IgD-negative memory B cell (primary cell): Measurements from ENCODE around the gene OR11A1. TPM values are rescaled to one million over a fixed set of nuclear protein-coding genes. Genes with fewer than 3 reads are reported as not detected.
"Not testable (repeated sequence)": the region's sequence is repeated elsewhere in the genome, so short reads cannot be mapped to it uniquely, and the experiment has no call there.

ENCODE experiments used
- H3K27ac Mint-ChIP-seq, 3 donors: one replicate each; pipeline ENCODE4 v1.8.0; 2020 to 2022; ENCODE audit warnings: mild to moderate bottlenecking in 3 of 3, mixed read lengths in 3 of 3, moderate library complexity in 1 of 3
- H3K27me3 Mint-ChIP-seq: one replicate; pipeline ENCODE4 v1.8.0; 2021; ENCODE audit warnings: mixed read lengths
- H3K36me3 Mint-ChIP-seq: one replicate; pipeline ENCODE4 v1.8.0; 2020; ENCODE audit warnings: mild to moderate bottlenecking, mixed read lengths
- H3K4me1 Mint-ChIP-seq, 3 donors: one replicate each; pipeline ENCODE4 v1.8.0; 2020 to 2022; ENCODE audit warnings: mixed read lengths in 3 of 3, mild to moderate bottlenecking in 1 of 3
- H3K4me3 Mint-ChIP-seq, 4 donors: one replicate each; pipeline ENCODE4 v1.8.0; 2020 to 2022; ENCODE audit warnings: mild to moderate bottlenecking in 4 of 4, mixed read lengths in 4 of 4, moderate library complexity in 3 of 4
- H3K9me3 Mint-ChIP-seq, 3 donors: one replicate each; pipeline ENCODE4 v1.8.0; 2020 to 2021; ENCODE audit warnings: mixed read lengths in 3 of 3, mild to moderate bottlenecking in 1 of 3
- polyA plus RNA-seq: library from polyadenylated mRNA; unstranded; fragments of 300-500 nt; fragmentation: Illumina TruSeq; gene quantifications from one replicate; pipeline ENCODE4 v1.2.3, GENCODE V29; 2021

Gene OR11A1
- polyA plus RNA-seq, 1 donor from 2014 or later: not detected

DNA sequence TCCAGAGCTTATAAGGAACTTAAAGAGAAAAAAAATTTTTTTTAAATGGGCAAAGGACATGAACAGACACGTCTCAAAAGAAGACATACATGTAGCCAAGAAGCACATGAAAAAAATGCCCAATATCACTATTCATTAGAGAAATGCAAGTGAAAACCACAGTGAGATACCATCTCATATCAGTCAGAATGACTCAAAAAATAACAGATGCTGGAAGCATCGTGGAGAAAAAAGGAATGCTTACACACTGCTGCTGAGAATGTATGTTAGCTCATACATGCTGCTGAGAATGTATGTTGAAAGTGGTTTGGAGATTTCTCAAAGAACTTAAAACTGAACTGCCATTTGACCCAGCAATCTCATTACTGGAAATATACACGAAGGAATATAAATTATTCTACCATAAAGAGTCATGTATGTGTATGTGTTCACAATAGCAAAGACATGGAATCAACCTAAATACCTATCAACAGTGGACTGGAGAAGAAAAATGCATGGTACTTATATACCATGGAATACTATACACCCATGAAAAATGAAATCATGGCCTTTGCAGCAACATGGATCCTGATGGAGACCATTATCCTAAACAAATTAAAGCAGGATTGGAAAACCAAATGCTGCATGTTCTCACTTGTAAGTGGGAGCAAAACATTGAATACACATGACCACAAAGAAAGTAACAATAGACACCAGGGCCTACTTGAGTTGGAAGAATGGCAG lies 5.2 kb downstream of the OR11A1 start:
- H3K9me3 Mint-ChIP-seq: peaks cover 0 to 3% (median 0%) of the 10 kb centered on the region in 3 donors
- H3K36me3 Mint-ChIP-seq: no peaks in the 10 kb centered on the region
- no peaks in the 10 kb centered on the region for H3K27me3 Mint-ChIP-seq
- H3K27ac Mint-ChIP-seq: no peak overlapping the region
- H3K4me3 Mint-ChIP-seq: no peak overlapping the region
- H3K4me1 Mint-ChIP-seq: no peaks in the 10 kb centered on the region

DNA sequence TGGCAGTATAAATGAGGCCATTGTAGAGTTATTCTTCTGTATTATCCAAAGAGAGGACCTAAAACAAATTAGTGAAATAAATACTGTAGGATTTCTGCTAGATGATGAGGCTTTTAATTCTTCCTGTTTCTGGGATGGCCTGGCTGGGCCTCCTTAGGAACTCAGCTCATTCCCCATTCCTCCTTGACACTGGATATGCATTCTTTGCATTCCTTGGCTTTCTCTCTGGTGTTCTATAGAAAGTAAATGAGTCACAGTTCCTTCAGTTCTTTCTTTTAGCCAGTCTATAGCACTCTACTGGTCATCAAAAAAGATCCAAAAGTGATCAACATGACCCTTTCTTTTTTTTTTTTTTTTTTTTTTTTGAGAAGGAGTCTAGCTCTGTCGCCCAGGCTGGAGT lies 9.2 kb downstream of the OR11A1 start:
- Mint-ChIP-seq H3K4me3 (no peak overlapping the region), H3K27ac (no peak overlapping the region), H3K36me3 (no peaks in the 10 kb centered on the region), H3K4me1 (no peaks in the 10 kb centered on the region), H3K27me3 (peaks cover 1% of the 10 kb centered on the region), H3K9me3 (peaks cover 0 to 8% (median 7%) of the 10 kb centered on the region in 3 donors)

DNA sequence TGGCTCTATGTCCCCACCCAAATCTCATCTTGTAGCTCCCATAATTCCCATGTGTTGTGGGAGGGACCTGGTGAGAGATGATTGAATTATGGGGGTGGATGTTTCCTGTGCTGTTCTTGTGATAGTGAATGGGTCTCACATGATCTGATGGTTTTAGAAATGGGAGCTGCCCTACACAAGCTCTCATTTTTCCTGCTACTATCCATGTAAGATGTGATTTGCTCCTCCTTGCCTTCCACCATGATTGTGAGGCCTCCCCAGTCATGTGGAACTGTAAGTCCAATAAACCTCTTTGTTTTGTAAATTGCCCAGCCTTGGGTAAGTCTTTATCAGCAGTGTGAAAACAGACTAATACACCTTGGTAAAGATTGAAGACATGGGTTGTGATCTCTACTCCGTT lies 12.8 kb downstream of the OR11A1 start:
- H3K4me3 Mint-ChIP-seq, H3K27ac Mint-ChIP-seq, H3K27me3 Mint-ChIP-seq, H3K36me3 Mint-ChIP-seq, H3K9me3 Mint-ChIP-seq, H3K4me1 Mint-ChIP-seq: not testable (repeated sequence)

DNA sequence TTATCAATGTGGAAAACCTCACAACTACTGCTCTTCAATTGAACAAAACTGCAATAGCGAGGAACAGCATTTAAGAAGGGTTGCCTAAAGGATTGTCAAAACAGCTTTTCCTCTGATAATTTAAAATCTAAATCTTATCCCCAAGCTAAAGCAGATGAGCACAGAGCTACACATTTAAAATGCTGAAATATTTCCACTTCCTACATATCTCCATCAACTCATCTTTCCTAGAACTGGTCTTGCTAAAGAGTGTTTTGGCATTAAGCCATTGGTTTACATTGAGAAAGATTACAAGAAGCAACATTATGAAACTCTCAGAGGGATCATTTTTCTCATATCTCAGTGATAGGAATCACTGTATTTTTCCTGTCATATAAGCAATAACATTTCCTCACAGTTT lies 14.2 kb downstream of the OR11A1 start:
- peaks cover 5% of the 10 kb centered on the region for H3K27me3 Mint-ChIP-seq
- H3K4me1 Mint-ChIP-seq: no peaks in the 10 kb centered on the region
- H3K4me3 Mint-ChIP-seq: no peak overlapping the region
- no peaks in the 10 kb centered on the region for H3K36me3 Mint-ChIP-seq
- peaks cover 0 to 9% (median 4%) of the 10 kb centered on the region in 3 donors for H3K9me3 Mint-ChIP-seq
- H3K27ac Mint-ChIP-seq: no peak overlapping the region

DNA sequence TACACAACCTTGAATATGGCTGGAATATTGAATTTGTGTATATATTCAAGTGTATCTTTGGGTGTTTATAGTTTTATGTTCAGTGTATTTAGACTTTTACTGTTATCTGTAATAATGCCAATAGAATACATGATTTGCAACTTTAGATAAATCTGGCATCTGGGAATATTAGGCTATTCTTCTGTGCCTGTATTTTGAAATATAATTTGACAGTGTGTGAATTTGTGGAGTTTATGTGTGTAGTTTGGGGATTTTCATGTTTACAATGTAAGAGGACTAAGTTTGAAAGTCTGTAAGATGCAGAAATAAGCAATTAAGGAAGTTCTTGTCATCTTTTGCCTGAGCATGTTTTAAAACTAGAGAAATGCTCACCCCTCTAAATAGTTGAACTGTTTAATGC lies 17.9 kb downstream of the OR11A1 start, which contains the start of gene OR10C1:
OR10C1 (plus strand) TSS at position 301 of the 400 bp plus-strand sequence. CDS start 710 bp downstream, outside the sequence.
- Mint-ChIP-seq H3K36me3 (no peaks in the 10 kb centered on the region), H3K27ac (no peak within 1 kb of the TSS), H3K4me1 (no peaks in the 10 kb centered on the region), H3K27me3 (peaks cover 4% of the 10 kb centered on the region), H3K4me3 (no peak within 1 kb of the TSS), H3K9me3 (peaks cover 0 to 6% (median 4%) of the 10 kb centered on the region in 3 donors)

DNA sequence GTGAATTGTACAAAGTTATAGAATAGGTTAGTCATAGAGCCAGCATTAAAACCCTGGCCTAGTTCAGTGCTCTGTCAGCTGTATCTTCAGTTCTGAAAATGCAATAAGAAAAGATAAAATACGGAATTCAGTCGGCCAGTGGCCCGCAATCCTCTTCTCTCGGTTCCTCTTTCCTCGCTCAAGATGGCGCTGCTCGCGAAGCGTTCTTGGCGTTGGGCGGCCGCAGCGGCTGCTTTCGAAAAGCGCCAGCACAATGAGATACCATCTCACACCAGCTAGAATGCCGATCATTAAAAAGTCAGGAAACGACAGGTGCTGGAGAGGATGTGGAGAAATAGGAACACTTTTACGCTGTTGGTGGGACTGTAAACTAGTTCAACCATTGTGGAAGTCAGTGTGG lies 20.1 kb downstream of the OR11A1 start:
- H3K4me1 Mint-ChIP-seq, H3K36me3 Mint-ChIP-seq, H3K4me3 Mint-ChIP-seq, H3K27me3 Mint-ChIP-seq, H3K27ac Mint-ChIP-seq: not testable (repeated sequence)
- peaks cover 2 to 12% (median 4%) of the 10 kb centered on the region in 3 donors for H3K9me3 Mint-ChIP-seq

DNA sequence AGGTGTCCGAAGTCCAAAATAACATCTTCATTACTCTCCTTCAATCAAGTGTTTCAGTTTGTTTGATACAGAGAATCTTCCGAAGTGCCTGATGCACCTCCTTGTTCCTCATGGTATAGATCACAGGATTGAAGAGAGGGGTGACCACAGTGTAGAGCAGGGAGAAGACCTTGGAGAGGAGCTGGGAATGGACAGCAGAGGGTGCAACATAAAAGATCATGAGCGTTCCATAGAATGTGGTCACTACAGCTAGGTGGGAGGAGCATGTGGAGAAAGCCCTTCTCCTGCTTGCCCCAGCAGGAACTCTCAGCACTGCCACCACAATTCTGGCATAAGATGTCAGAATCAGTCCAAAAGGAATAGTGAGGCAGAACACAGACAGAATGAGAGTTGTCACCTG lies 30.2 kb downstream of the OR11A1 start:
- peaks cover 5% of the 10 kb centered on the region for H3K27me3 Mint-ChIP-seq

DNA sequence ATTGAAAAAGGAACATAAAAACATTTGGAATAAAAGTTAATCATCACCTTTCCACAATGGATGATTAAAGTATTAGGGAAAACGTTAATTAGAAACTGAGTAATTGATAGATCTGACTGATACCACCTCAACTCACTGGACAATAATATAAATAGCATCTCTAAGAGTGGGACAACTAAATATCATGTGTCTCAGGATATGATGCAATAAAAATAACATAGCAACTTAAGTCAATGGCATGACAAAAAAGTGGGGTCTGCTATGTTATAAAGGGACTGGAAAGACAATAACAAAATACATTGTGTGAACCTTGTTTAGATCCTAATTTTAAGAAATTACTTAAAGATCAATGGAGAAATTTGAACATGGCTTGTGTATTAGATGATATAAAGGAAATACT lies 31.8 kb downstream of the OR11A1 start:
- H3K4me3 Mint-ChIP-seq: no peak overlapping the region
- H3K36me3 Mint-ChIP-seq: no peaks in the 10 kb centered on the region

More for the DNA sequence above, 30.2 kb downstream of the OR11A1 start:
- peaks cover 0 to 2% (median 0%) of the 10 kb centered on the region in 3 donors for H3K9me3 Mint-ChIP-seq
- no peaks in the 10 kb centered on the region for H3K36me3 Mint-ChIP-seq
- no peak overlapping the region for H3K4me3 Mint-ChIP-seq
- no peak overlapping the region for H3K27ac Mint-ChIP-seq
- H3K4me1 Mint-ChIP-seq: no peaks in the 10 kb centered on the region

DNA sequence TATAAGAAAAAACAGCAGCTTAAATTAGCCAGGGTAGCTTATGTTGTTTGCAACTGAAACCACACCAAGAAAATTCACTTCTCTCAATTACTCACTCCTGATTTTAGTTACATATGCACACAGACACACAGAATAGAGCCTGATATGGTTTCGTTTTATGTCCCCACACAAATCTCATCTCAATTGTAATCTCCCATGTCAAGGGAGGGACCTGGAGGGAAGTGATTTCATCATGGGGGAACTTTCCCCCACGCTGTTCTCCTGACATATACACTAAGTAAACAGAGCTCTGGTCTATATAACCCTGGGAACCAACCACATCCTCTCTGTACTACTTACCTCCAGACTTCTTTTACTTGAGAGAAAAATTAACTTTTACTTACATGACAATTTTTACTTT lies 32.3 kb downstream of the OR11A1 start:
- Mint-ChIP-seq H3K36me3 (no peaks in the 10 kb centered on the region), H3K4me3 (no peak overlapping the region), H3K4me1 (no peaks in the 10 kb centered on the region), H3K27me3 (peaks cover 6% of the 10 kb centered on the region), H3K27ac (no peak overlapping the region), H3K9me3 (no peaks in the 10 kb centered on the region)

More for the DNA sequence above, 31.8 kb downstream of the OR11A1 start:
- Mint-ChIP-seq H3K4me1 (no peaks in the 10 kb centered on the region), H3K9me3 (no peaks in the 10 kb centered on the region), H3K27me3 (peaks cover 5% of the 10 kb centered on the region), H3K27ac (no peak overlapping the region)

DNA sequence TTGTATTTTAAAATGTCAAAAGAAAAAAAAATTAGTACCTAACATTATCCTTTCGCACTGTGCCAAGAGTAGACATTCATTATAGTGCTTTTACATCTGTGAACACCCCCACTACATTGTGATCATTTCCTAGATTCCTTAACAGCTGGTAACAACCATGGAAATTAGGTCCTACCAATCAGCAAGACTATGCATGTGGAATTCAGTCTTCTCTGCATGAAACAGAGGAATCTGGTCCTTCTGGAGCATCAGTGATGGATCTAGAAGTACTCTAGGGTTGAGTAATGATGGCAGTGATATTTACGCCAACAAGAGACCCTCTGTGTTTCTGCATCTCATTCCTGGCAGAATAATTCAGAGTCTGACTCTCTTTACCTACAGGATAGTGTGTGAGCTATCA lies 32.7 kb downstream of the OR11A1 start:
- no peaks in the 10 kb centered on the region for H3K9me3 Mint-ChIP-seq

DNA sequence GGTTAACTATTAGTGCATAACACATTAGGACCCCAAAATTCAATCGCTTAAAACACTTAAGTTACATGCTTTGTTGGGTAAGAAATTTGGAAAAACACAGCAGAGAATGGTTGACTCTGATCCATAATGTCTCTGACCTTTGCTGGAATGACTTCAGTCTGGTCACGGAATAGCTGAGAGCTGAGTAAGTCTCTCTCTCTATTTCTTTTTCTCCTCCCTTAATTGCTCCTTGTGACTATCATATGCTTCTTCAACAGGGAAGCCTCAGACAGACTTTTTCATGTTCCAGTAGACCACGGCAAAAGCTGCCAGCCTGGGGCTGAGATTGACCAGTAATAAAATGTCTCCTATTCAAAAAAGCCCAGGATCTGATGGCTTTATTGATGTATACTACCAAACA lies 37.4 kb downstream of the OR11A1 start:
- H3K9me3 Mint-ChIP-seq: no peaks in the 10 kb centered on the region

More for the DNA sequence above, 32.7 kb downstream of the OR11A1 start:
- Mint-ChIP-seq H3K4me3 (no peak overlapping the region), H3K27me3 (peaks cover 8% of the 10 kb centered on the region), H3K4me1 (no peaks in the 10 kb centered on the region), H3K36me3 (no peaks in the 10 kb centered on the region), H3K27ac (no peak overlapping the region)

DNA sequence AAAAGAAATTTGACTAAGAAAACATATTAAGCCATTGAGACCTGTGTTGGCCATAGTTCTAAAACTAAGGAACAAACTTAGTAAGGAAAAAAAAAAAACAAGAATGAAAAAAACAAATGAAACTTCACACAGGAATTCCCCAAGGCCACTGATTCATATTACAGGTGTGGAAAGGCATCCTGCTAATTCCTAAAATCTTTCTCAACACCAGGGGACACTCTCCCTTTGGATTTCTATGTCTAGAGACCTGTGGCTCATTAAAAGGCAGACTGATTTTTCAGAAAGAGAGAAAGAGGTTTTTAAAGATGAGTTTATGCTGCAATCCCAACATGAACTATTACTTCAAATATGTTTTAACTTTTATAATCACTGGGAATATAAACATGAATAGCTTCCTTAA lies 42.3 kb downstream of the OR11A1 start, which contains the start of gene OR12D1:
OR12D1 (plus strand) TSS at position 341 of the 400 bp plus-strand sequence.
- Mint-ChIP-seq H3K27ac (no peak within 1 kb of the TSS), H3K9me3 (peaks cover 0 to 8% (median 3%) of the 10 kb centered on the region in 3 donors), H3K4me1 (no peaks in the 10 kb centered on the region), H3K36me3 (no peaks in the 10 kb centered on the region), H3K27me3 (peaks cover 9% of the 10 kb centered on the region), H3K4me3 (no peak within 1 kb of the TSS)

More for the DNA sequence above, 37.4 kb downstream of the OR11A1 start:
- Mint-ChIP-seq H3K27me3 (peaks cover 2% of the 10 kb centered on the region), H3K4me3 (no peak overlapping the region), H3K36me3 (no peaks in the 10 kb centered on the region), H3K4me1 (no peaks in the 10 kb centered on the region), H3K27ac (no peak overlapping the region)

DNA sequence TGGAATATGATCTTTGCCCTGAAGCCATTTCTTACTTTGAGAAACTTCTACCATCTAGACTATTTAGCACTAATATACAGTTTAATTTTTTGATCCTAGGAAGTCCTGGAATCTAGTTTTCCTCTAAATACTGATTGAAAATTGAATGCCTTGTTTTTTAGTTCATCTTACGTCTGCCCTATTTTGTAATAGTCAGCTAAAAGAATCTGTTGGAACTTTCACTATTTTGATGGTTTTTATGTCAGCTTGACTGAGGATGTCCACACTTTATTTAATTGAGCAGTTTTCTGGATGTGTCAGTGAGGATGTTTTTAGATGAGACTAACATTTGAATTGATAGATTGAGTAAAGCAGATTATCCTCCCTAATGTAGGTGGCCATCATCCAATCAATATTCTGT lies 53.1 kb downstream of the OR11A1 start:
- H3K27me3 Mint-ChIP-seq: peaks cover 12% of the 10 kb centered on the region

DNA sequence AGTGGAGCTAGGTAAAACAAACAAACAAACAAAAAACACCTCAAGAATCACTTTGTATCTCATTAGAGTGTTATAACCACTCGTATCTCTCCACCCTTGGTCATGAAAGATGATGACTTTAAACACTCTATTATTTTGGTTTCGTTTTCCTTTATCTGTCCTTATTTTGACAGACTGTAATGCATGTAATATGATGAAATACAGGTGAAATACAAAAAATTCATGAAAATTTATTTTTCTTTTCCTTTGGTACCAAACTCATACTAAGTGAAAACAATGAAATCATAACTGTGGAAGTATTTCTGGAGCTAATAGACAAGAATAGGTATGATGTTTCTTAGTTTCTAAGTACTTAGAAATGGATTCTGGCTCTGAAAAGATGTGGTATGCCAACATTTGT lies 57.3 kb downstream of the OR11A1 start:
- Mint-ChIP-seq H3K27ac (no peak overlapping the region), H3K27me3 (peaks cover 5% of the 10 kb centered on the region)

More for the DNA sequence above, 53.1 kb downstream of the OR11A1 start:
- no peak overlapping the region for H3K4me3 Mint-ChIP-seq
- H3K27ac Mint-ChIP-seq: no peak overlapping the region
- peaks cover 2 to 11% (median 7%) of the 10 kb centered on the region in 3 donors for H3K9me3 Mint-ChIP-seq
- peaks cover 4% of the 10 kb centered on the region for H3K36me3 Mint-ChIP-seq
- no peaks in the 10 kb centered on the region for H3K4me1 Mint-ChIP-seq

DNA sequence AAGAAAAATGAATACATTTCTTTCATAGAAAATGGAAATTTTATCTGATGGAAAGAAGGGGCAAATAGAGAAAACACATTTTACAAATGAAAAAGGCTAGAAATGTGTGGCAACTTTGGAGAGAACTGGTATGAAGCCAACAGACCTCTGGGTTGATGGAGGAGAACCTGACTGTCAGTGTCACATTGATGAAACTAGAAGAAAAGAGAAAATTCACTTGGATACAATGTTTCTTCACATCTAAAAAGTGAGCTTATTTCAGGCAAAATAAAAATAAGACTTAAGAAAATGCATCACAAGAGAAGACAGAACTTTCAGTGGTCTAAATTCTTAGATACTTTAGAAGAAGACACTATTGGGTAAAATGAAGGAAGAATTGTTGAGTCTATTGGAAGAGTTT lies 61.5 kb downstream of the OR11A1 start, which contains the start of gene OR12D2:
OR12D2 (plus strand) TSS at position 301 of the 400 bp plus-strand sequence. CDS start 1,069 bp downstream, outside the sequence.
- Mint-ChIP-seq H3K36me3 (no peaks in the 10 kb centered on the region), H3K4me1 (no peaks in the 10 kb centered on the region), H3K27ac (no peak within 1 kb of the TSS), H3K4me3 (no peak within 1 kb of the TSS), H3K27me3 (peaks cover 2% of the 10 kb centered on the region), H3K9me3 (no peaks in the 10 kb centered on the region)

More for the DNA sequence above, 57.3 kb downstream of the OR11A1 start:
- no peaks in the 10 kb centered on the region for H3K4me1 Mint-ChIP-seq
- H3K36me3 Mint-ChIP-seq: no peaks in the 10 kb centered on the region
- H3K9me3 Mint-ChIP-seq: no peaks in the 10 kb centered on the region
- no peak overlapping the region for H3K4me3 Mint-ChIP-seq

DNA sequence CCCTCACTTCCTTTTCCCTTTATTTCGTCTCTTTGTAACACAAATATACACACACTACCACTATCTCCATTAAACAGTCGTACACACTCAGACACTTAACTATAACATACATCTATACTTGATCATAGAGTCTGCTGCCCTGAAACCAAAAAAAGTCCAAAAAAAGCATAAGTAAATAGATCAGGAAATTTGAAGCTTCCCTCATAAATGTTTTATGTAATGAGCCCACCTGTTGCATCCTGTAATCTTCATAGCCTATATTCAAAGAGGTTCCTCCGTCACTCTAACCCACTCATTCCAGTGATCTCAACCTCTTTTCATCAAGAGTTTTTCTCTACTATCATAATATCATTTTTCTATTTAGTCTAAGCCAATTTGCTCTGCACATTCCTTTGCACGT lies 68.3 kb downstream of the OR11A1 start:
- H3K9me3 Mint-ChIP-seq: no peaks in the 10 kb centered on the region
- no peaks in the 10 kb centered on the region for H3K4me1 Mint-ChIP-seq
- H3K36me3 Mint-ChIP-seq: peaks cover 3% of the 10 kb centered on the region
- no peak overlapping the region for H3K27ac Mint-ChIP-seq
- peaks cover 5% of the 10 kb centered on the region for H3K27me3 Mint-ChIP-seq
- no peak overlapping the region for H3K4me3 Mint-ChIP-seq
